Activated CD4-positive, alpha-beta T cell treated with anti-CD3 and anti-CD28 coated beads, Interleukin-2, amount 10 ng/mL, durations not matched to agents 7 days and 5 days (primary cell): Measurements from ENCODE around the gene CUX1. TPM values are rescaled to one million over a fixed set of nuclear protein-coding genes. Genes with fewer than 3 reads are reported as not detected.

Source experiments
- CTCF ChIA-PET: fragments of 350-600 bp; sonication (Branson Sonifier 250); formaldehyde crosslinking; loops from one replicate; lab custom pipeline; 2021; ENCODE audit warnings: antibody characterized with exemption; lab: Charles Lee
- POLR2A ChIA-PET: fragments of 350-600 bp; sonication (Branson Sonifier 250); formaldehyde crosslinking; loops from one replicate; lab custom pipeline; 2021; ENCODE audit warnings: antibody characterized with exemption; lab: Charles Lee
- DNase-seq: peaks from one replicate; pipeline ENCODE4 v3.0.0-alpha.2; 2020
- H3K27ac Mint-ChIP-seq: one replicate; pipeline ENCODE4 v1.8.0; 2021; ENCODE audit warnings: mild to moderate bottlenecking, moderate library complexity, mixed read lengths
- H3K27me3 Mint-ChIP-seq: one replicate; pipeline ENCODE4 v1.8.0; 2021; ENCODE audit warnings: mixed read lengths
- H3K36me3 Mint-ChIP-seq: one replicate; pipeline ENCODE4 v1.8.0; 2021; ENCODE audit warnings: low read depth, mixed read lengths
- H3K4me1 Mint-ChIP-seq: one replicate; pipeline ENCODE4 v1.8.0; 2021; ENCODE audit warnings: mixed read lengths
- H3K4me3 Mint-ChIP-seq: one replicate; pipeline ENCODE4 v1.8.0; 2021; ENCODE audit warnings: mild to moderate bottlenecking, moderate library complexity, mixed read lengths
- H3K9me3 Mint-ChIP-seq: one replicate; pipeline ENCODE4 v1.8.0; 2021; ENCODE audit warnings: mixed read lengths
- total RNA-seq, 2 experiments: library from RNA; stranded (reverse); gene quantifications; one replicate each; pipeline ENCODE4 v1.2.3, GENCODE V29; 2021

Gene CUX1, protein sequence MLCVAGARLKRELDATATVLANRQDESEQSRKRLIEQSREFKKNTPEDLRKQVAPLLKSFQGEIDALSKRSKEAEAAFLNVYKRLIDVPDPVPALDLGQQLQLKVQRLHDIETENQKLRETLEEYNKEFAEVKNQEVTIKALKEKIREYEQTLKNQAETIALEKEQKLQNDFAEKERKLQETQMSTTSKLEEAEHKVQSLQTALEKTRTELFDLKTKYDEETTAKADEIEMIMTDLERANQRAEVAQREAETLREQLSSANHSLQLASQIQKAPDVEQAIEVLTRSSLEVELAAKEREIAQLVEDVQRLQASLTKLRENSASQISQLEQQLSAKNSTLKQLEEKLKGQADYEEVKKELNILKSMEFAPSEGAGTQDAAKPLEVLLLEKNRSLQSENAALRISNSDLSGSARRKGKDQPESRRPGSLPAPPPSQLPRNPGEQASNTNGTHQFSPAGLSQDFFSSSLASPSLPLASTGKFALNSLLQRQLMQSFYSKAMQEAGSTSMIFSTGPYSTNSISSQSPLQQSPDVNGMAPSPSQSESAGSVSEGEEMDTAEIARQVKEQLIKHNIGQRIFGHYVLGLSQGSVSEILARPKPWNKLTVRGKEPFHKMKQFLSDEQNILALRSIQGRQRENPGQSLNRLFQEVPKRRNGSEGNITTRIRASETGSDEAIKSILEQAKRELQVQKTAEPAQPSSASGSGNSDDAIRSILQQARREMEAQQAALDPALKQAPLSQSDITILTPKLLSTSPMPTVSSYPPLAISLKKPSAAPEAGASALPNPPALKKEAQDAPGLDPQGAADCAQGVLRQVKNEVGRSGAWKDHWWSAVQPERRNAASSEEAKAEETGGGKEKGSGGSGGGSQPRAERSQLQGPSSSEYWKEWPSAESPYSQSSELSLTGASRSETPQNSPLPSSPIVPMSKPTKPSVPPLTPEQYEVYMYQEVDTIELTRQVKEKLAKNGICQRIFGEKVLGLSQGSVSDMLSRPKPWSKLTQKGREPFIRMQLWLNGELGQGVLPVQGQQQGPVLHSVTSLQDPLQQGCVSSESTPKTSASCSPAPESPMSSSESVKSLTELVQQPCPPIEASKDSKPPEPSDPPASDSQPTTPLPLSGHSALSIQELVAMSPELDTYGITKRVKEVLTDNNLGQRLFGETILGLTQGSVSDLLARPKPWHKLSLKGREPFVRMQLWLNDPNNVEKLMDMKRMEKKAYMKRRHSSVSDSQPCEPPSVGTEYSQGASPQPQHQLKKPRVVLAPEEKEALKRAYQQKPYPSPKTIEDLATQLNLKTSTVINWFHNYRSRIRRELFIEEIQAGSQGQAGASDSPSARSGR (N-terminal part only)
- total RNA-seq, result 10 to 100 TPM; 27.8 to 34.7 TPM

DNA sequence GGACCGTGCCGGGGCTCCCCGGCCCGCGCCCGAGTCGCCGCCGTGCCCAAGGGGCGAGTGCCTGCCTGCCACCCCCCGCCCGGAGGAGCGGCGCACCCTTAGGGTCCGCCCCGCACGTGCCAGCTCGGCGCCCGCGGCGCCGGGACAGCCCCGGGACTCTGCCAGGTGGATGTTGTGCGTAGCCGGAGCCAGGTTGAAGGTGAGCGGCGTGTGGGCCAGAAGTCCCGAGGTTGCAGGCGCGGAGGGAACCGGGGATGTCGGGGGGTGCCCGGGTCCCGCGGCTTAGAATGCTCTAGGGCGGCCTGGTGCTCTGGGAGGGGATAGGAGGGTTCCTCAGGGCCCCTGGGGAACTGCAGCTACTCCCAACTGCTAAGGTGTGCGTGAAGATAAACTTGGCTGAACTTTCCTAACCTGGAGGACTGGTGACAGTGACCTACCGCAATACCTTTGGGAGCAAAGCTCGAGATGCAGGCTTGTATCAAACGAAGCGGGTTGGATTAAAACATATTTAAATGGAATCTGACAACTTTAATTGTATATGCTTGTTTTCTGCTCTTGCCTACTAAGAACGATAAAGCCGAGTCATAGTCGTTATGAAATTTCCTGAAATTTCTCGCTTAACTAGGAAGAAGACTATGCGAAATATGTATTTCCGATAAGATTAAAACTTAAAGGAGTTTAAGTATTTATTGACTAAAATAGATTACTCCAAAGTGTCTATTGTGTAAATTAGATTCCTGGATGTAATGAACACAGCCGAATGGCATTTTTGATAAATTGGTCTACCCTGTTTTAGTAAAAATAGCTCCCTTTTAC lies at the start of gene CUX1:
Gene CUX1, plus strand, starts transcription at position 156 of the 816 bp plus-strand sequence. Its CDS starts 14 bp downstream, at position 170.
- Mint-ChIP-seq H3K36me3 (no peaks in the 10 kb centered on the region), H3K27ac (peak within 1 kb of the TSS; percentile 46), H3K9me3 (no peaks in the 10 kb centered on the region), H3K4me3 (peak within 1 kb of the TSS; percentile 72), H3K27me3 (peaks cover 27% of the 10 kb centered on the region), H3K4me1 (peaks cover 17% of the 10 kb centered on the region)
- ChIA-PET POLR2A (no interaction called here), CTCF (interaction anchor here (0.8 kb wide), 1 partner anchor 215 kb away, joined by 3 read pairs; no protein-coding TSS in a partner anchor)
- DNase-seq, result no peak

DNA sequence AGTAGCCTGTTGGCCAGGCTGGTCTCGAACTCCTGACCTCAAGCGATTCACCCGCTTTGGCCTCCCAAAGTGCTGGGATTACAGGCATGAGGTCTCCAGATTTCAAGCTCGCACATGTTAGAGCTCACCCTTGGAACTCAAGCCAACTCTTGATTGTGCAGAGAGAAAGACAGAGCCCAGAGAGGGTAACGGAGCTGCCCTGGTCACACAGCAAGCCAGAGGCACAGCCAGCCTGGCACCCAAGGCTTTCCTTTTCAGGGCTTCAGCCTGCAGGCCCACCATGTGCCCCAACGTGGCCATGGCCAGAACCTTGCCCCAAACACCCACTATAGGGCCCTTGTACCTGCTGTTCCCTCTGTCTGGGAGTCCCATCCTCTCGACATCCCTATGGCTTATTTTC lies 49.1 kb upstream of the CUX1 start:
- POLR2A ChIA-PET, result no interaction called here

DNA sequence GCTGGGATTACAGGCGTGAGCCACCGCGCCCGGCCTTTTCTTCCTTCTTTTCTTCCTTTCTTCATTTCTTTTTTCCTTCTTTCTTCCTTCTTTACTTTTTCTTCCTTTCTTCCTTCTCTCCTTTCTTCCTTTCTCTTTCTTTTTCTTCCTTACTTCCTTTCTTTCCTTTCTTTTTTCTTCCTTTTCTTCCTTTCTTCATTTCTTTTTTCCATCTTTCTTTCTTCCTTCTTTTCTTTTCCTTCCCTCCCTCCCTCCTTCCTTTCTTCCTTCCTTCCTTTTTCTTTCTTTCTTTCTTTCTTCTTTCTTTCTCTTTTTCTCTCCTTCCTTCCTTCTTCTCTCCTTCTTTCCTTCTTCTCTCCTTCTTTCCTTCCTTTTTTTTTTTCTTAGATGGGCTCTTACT lies 47.0 kb upstream of the CUX1 start:
- DNase-seq, result no peak
- Mint-ChIP-seq H3K4me3 (no peak overlapping the region), H3K4me1 (no peaks in the 10 kb centered on the region), H3K27me3 (peaks cover 3% of the 10 kb centered on the region), H3K36me3 (no peaks in the 10 kb centered on the region), H3K9me3 (no peaks in the 10 kb centered on the region), H3K27ac (no peak overlapping the region)
- POLR2A ChIA-PET, result interaction anchor here (0.6 kb wide), 1 partner anchor 14 kb away, joined by 5 read pairs; no protein-coding TSS in a partner anchor
- CTCF ChIA-PET, result no interaction called here

More for the DNA sequence above, 49.1 kb upstream of the CUX1 start:
- Mint-ChIP-seq H3K9me3 (no peaks in the 10 kb centered on the region), H3K36me3 (no peaks in the 10 kb centered on the region), H3K27ac (no peak overlapping the region), H3K4me1 (no peaks in the 10 kb centered on the region), H3K27me3 (peaks cover 3% of the 10 kb centered on the region), H3K4me3 (no peak overlapping the region)
- CTCF ChIA-PET, result no interaction called here
- no peak for DNase-seq

GRCh38 chr7:101772508-101773211 lies 44.8 kb upstream of the CUX1 start:
- Mint-ChIP-seq H3K4me3 (no peak overlapping the region), H3K36me3 (no peaks in the 10 kb centered on the region), H3K27me3 (peaks cover 3% of the 10 kb centered on the region), H3K27ac (no peak overlapping the region), H3K4me1 (no peaks in the 10 kb centered on the region), H3K9me3 (no peaks in the 10 kb centered on the region)
- DNase-seq, result no peak
- POLR2A ChIA-PET, result no interaction called here
- CTCF ChIA-PET, result no interaction called here

DNA sequence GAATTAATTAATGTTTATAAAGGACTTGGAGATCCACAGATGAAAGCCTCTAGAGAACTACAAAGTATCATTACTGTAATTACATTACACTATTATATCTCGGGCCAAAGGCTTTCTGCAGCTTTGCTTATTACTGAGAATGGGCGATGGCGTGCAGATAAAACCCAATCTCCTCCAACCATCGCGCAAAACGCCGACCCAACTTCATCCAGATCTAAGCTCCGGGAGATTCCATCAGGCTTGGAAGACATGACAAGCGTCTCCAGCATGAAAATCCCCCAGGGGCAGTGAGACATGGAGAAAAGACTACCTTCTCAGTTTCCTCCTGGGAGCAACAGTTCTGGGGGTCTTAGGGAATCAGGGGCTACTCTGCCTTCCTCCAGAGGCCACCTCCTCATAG lies 42.2 kb upstream of the CUX1 start:
- no peaks in the 10 kb centered on the region for H3K9me3 Mint-ChIP-seq
- no peak overlapping the region for H3K4me3 Mint-ChIP-seq
- POLR2A ChIA-PET, result no interaction called here

DNA sequence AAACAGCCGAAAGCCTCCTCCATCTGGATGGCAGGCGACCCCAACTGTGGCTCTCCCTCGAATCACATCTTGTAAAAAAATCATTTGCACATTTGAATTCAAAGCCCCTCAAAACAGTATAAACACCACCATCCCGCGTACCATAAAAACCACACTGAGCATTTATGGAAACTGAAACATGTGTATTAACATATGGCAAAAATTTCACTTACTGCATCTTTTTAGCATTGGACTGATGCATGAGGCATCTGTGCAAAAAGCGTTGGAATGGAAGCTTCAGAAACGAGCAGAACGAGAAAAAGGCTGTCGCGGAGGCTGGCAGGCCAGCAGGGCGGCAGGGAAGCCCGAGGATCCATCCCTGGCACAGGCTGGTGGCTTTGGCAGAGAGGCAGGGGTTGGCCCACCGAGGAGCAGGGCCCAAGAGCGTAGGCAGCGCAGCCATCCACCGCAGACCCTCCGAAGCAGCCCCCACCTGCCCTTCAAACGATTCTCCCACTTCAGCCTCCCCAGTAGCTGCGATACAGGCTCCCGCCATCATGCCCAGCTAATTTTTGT lies 39.3 kb upstream of the CUX1 start:
- H3K4me3 Mint-ChIP-seq, result no peak overlapping the region
- no peaks in the 10 kb centered on the region for H3K27me3 Mint-ChIP-seq
- no peak for DNase-seq
- H3K36me3 Mint-ChIP-seq, result no peaks in the 10 kb centered on the region
- H3K9me3 Mint-ChIP-seq, result no peaks in the 10 kb centered on the region
- H3K27ac Mint-ChIP-seq, result no peak overlapping the region
- ChIA-PET CTCF (no interaction called here), POLR2A (no interaction called here)
- no peaks in the 10 kb centered on the region for H3K4me1 Mint-ChIP-seq

More for the DNA sequence above, 42.2 kb upstream of the CUX1 start:
- no peak for DNase-seq
- H3K27ac Mint-ChIP-seq, result no peak overlapping the region
- no peaks in the 10 kb centered on the region for H3K36me3 Mint-ChIP-seq
- H3K4me1 Mint-ChIP-seq, result no peaks in the 10 kb centered on the region
- CTCF ChIA-PET, result interaction anchor here (0.8 to 1.2 kb wide), 2 partner anchors 9 to 31 kb away, joined by 3 to 4 read pairs; no protein-coding TSS in a partner anchor
- peaks cover 3% of the 10 kb centered on the region for H3K27me3 Mint-ChIP-seq

DNA sequence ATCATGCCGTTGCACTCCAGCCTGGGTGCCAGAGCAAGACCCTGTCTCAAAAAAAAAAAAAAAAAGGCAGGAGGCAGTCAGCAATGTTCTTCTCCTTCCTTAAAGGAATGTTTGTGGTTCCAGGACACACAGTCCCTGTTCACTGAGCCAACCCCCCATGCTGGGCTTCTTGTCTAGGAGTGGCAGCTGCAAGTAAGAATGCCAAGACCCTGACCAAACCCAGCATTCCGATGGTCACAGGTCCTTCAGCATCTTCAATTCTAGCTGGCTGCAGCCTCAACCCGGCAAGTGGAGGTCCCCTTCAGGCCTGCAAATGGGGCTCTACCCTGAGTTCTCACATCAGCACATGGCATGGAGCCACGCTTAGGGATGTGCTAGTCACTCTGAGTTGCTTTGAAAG lies 38.2 kb upstream of the CUX1 start:
- Mint-ChIP-seq H3K4me1 (no peaks in the 10 kb centered on the region), H3K27ac (no peak overlapping the region), H3K27me3 (peaks cover 3% of the 10 kb centered on the region), H3K9me3 (no peaks in the 10 kb centered on the region), H3K36me3 (no peaks in the 10 kb centered on the region), H3K4me3 (no peak overlapping the region)
- no peak for DNase-seq
- CTCF ChIA-PET, result interaction anchor here (0.6 to 1.3 kb wide), 2 partner anchors 17 to 23 kb away, joined by 3 to 4 read pairs; no protein-coding TSS in a partner anchor
- POLR2A ChIA-PET, result no interaction called here

GRCh38 chr7:101780281-101780680 lies 37.1 kb upstream of the CUX1 start:
- Mint-ChIP-seq H3K27me3 (peaks cover 6% of the 10 kb centered on the region), H3K4me1 (no peaks in the 10 kb centered on the region), H3K27ac (no peak overlapping the region), H3K9me3 (no peaks in the 10 kb centered on the region), H3K36me3 (no peaks in the 10 kb centered on the region), H3K4me3 (no peak overlapping the region)
- POLR2A ChIA-PET, result no interaction called here
- CTCF ChIA-PET, result interaction anchor here (1.2 kb wide), 1 partner anchor 37 kb away, joined by 3 read pairs; no protein-coding TSS in a partner anchor
- no peak for DNase-seq

DNA sequence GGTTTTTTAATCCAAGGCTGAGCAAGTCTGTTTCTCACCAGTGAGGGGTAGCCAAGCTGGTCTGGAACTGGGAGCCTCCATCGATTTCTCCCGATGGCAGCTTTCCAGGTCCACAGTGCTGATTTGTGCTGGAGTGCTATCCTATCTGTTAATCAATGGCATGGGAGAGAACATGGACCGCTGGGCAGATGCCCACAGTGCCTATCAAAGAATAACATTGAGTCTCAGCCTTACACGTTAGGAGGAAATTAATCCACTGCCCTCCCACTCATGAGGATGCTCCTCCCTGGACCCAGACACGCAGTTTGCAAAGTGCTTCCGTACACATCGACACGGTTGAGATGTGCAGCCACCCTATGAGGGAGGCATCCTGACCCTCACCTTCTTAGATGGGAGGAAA lies 36.0 kb upstream of the CUX1 start:
- POLR2A ChIA-PET, result no interaction called here
- H3K9me3 Mint-ChIP-seq, result no peaks in the 10 kb centered on the region

DNA sequence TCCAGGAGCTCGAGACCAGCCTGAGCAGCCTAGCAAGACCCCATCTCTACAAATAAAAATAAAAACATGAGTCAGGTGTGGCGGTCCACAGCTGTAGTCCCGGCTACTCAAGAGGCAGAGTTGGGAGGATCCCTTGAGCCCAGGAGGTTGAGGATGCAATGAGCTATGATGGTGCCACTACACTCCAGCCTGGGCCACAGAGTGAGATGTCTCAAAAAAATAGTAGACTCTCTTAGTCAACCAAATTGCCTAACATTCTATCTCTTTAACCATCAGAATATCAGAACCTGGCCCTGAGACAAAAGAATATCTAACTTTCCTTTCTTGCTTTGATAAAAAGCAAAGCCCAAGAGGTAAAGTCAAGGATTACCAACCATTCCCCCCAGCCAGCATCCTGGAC lies 35.0 kb upstream of the CUX1 start:
- no peak overlapping the region for H3K27ac Mint-ChIP-seq
- no peak overlapping the region for H3K4me3 Mint-ChIP-seq
- POLR2A ChIA-PET, result no interaction called here
- H3K9me3 Mint-ChIP-seq, result no peaks in the 10 kb centered on the region
- no peaks in the 10 kb centered on the region for H3K4me1 Mint-ChIP-seq
- CTCF ChIA-PET, result no interaction called here
- peaks cover 8% of the 10 kb centered on the region for H3K27me3 Mint-ChIP-seq
- no peak for DNase-seq
- H3K36me3 Mint-ChIP-seq, result no peaks in the 10 kb centered on the region

More for the DNA sequence above, 36.0 kb upstream of the CUX1 start:
- H3K36me3 Mint-ChIP-seq, result no peaks in the 10 kb centered on the region
- H3K27ac Mint-ChIP-seq, result no peak overlapping the region
- H3K4me3 Mint-ChIP-seq, result no peak overlapping the region
- H3K27me3 Mint-ChIP-seq, result peaks cover 6% of the 10 kb centered on the region
- no peak for DNase-seq
- CTCF ChIA-PET, result interaction anchor here (0.6 kb wide), 1 partner anchor 340 kb away, joined by 3 read pairs; no protein-coding TSS in a partner anchor
- no peaks in the 10 kb centered on the region for H3K4me1 Mint-ChIP-seq

- no peaks in the 10 kb centered on the region for H3K36me3 Mint-ChIP-seq
- ChIA-PET POLR2A (no interaction called here), CTCF (no interaction called here)
- H3K4me1 Mint-ChIP-seq, result no peaks in the 10 kb centered on the region
- no peak overlapping the region for H3K27ac Mint-ChIP-seq
- no peak for DNase-seq
- H3K27me3 Mint-ChIP-seq, result peaks cover 8% of the 10 kb centered on the region
- H3K9me3 Mint-ChIP-seq, result no peaks in the 10 kb centered on the region
- H3K4me3 Mint-ChIP-seq, result no peak overlapping the region
These were observed 34.5 kb upstream of the CUX1 start for GRCh38 chr7:101782896-101783295.
